ENCODE measurements around the gene MRPS18C.

GRCh38 chr4:83510442-83510841 is 54.6 kb downstream of the MRPS18C start:
- TF ChIP-seq CTCF (IDR thresholded peaks at IDR 0.05) = no peak
- no peak for TF ChIP-seq ZFX (IDR thresholded peaks at IDR 0.05; ENCODE audit: borderline replicate concordance)

Data from 22Rv1 (cell line).